Putamen (tissue), 1 donor: ENCODE measurements around the gene GLUL.

Experiments used
- DNase-seq: peaks from one replicate; pipeline ENCODE4 v3.0.0-alpha.2; 2016; ENCODE audit warnings: low spot score

Gene GLUL

DNA sequence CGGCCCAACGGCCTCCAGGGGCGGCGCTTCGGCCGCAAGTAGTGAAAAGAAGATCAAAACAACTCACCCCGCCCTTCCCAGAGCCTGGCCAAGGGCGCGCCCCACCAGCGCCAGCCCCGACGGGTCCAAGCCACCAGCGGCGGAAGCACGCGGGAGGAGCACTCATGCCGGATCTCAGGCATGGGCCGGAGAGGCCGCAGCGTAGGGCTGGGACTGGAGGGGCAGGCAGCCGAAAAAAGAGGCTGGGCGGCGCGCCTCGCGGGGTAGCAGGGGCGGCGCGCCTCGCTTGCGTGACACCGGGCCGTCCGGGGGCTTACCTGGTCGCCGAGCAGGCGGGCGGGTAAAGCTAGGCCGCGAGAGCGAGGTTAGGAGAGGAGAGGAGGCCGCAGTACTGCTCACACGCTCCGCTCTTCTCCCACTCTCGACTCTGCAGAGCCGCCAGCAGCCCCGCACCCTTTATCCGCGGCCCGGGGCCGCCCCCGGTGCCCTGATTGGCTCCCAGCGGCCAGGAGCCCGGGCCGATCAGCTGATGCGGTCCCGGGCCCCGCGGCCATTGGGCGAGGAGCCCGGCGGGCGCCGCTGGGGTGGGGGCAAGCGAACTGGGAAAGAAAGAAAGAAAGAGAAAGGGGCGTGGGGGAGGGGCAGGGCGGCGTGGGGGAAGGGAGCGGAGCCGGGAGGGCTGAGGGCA, at the start of gene GLUL:
GLUL (minus strand) TSS at position 429 of the 688 bp plus-strand sequence. CDS start 3,053 bp downstream, outside the sequence.
- DNase-seq = peak; percentile 96

DNA sequence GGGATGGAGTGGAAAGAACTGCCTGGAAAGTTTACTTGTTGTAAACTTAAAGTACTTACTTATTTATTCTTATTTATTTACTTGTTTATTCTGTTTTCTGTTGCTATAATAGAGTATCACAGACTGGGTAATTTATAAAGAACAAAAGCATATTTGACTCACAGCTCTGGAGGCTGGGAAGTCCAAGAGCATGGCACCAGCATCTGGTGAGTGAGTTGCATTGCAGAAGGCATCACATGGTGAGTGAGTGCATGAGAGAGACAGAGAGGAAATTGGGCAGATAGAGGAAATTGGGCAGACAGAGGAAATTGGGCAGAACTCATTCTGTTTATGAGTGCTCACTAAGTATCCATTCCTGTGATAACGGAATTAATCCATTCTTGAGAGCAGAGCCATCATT, 46.7 kb upstream of the GLUL start:
- DNase-seq = no peak

DNA sequence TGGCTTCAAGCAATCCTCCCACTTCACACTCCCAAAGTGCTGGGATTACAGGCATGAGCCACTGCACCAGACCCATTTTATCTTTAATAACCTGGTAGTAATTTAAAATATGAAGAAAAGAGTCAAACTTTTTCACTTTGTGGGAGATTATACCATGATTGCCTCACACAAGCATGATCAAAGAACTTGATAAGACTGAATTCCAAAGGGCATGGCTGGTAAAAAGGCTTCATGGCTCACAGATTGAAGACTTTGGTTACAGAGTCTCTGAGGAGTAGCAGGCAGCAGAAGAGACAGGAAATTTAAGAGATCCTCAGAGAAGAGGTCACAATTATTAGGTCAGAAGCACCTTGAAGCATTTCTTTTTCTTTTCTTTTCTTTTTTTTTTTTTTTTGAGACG, 42.0 kb upstream of the GLUL start:
- DNase-seq = no peak

DNA sequence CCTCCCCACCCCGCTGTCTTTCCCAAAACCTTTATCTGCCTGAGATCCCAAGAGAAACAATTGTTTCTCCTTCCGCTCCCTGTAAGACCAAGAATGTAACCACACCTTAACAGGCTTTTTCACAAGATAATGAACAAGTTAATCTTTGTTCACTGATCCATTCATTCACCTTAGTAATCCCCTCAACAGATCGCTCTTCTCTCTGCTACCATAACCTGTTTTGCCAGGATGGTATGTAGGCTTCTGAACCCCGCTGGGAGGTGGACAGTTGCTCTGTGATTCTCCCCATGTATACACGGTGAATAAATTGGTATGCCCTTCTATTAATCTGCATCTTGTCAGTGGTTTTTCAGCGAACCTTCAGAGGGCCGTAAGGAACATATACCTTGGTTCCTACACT, 39.7 kb upstream of the GLUL start:
- DNase-seq = no peak

DNA sequence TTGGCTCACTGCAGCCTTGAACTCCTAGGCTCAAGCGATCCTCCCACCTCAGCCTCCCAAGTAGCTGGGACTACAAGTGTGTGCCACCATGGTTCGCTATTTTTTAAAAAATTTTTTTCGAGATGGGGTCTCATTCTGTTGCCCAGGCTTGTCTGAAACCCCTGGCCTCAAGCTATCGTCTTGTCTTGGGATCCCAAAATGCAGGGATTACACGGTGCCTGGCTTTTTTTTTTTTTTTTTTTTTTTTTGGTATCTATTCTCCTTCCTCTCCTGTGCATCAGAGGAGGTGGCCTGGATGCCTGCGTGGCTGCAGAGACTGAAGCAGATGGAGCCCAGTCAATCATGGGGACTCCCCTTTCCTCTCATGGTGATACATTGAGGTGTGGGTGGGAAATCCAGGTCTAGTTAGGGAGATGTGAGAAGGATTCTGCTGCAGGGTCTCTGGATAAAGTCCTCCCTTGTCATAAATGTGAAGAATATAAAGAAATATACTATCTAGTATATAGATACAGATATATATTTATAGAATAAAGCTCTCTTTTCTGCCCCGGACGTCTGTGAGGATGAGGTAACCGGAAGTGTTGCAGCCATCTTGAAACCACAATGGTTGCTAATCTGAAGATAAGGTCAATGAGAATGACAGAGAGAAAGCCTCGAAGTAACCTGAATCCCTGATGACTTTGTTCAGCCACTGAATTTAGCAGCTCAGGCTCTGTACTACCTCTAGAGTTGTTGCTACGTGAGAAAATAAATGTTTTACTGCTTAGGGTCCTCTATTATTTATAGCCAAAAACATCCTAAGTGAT, 38.9 kb upstream of the GLUL start:
- DNase-seq = no peak

DNA sequence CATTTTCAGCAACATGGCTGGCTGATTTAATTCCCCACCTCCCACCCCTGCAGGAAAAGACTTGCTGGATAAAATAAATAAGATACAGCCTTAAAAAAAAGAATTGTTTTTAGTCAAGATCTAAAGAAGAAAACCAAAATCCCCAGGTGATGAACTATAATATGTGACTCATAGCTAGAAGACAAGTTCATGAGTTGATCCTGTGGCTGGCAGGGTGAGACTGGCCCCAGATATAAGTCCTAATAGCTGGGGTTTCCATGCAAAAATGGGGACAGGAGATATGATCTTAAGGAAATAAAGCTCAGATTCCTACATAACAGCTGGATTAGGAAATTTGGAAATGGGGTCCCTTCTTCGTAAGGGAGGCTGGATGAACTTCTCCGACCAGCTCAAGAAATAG, 36.5 kb upstream of the GLUL start:
- no peak for DNase-seq

DNA sequence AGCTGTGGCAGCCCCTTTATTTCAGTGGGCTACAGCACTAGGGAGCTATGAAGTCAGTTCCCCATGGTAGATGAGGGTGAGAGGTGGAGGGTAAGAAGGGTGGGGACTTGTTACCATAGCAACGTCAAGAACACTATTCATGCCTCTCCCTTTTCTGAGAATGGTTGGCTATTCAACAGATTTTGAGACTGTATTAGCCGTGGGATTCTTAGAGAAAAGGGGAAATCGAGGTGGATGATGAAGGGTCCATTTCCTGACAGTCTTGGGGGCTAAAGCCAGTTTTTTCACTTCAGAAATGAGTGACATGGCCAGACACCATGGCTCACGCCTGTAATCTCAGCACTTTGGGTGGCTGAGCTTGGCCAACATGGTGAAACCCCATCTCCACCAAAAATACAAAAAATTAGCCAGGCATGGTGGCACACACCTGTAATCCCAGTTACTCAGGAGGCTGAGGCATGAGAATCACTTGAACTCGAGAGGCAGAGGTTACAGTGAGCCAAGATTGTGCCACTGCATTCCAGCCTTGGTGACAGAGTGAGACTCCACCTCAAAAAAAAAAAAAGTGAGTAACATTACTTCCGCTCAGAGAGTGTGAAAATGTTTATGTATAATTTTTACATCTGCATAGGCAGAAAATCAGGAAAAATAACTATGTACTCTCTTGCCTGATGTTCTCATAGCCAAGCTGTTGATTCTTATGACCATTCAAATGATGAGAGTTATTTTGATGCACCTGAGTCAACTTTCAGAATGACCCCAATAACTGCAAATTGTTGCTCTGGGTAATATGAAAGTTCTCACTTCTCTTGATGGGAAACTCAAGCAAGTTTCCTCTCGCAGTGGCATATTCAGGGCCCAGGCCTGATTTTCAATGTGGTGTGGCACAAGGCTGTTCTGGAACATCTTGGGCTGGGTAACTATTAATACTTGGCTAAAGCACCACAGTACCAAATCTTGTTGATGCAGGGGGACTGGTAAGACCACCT, 35.1 kb upstream of the GLUL start:
- no peak for DNase-seq

DNA sequence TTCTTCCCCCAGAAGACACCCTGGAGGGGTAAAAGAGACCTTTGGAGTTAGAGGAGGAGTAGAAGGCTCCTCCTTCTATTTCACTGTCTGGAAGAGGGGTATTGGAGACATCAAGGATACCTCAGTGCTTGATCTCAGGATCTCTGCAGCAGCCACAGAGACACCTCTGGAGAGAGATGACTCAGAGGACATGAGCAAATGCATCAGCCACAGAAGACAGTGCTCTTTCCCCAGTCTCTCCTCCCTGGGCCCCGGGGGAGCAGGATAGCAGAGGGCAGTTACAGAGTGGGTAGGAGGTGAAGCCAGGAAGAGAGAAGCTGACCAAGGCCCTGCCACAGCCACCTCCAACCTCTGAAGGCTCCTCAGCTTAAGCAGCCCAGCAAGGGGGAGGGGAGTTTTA, 24.2 kb upstream of the GLUL start:
- DNase-seq = no peak

DNA sequence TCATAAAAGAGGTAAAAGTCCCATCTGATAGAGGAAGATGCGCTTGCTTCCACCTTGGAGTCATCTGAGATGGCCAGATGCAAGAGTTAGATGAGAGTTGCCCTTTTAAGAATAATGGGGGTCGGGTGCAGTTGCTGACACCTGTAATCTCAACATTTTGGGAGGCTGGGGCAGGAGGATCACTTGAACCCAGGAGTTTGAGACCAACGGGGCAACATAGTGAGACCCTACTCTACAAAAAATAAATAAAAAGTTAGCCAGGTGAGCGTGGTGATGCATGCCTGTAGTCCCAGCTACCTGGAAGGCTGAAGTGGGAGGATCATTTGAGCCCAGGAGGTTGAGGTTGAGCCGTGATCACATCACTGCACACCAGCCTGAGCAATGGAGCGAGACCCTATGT, 22.4 kb upstream of the GLUL start:
- no peak for DNase-seq

DNA sequence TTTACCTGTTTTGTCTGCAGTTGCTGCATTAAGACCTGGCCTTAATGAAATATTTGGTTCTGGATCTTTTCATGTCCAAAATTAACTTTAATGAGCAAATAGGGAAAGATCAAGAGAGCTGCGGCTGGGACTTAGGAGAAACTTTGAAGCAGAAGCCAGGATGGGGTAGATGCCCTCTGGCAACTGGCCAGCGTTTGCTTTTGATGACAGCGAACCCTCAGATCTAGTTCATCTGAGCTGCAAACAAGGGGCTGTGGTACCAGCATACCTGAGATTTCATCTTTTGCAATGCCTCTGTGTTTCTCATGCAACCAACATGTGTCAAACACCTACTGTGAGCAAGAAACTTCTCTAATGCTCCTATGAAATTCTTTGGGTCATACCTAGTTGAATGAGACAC, 21.9 kb upstream of the GLUL start:
- DNase-seq = no peak

DNA sequence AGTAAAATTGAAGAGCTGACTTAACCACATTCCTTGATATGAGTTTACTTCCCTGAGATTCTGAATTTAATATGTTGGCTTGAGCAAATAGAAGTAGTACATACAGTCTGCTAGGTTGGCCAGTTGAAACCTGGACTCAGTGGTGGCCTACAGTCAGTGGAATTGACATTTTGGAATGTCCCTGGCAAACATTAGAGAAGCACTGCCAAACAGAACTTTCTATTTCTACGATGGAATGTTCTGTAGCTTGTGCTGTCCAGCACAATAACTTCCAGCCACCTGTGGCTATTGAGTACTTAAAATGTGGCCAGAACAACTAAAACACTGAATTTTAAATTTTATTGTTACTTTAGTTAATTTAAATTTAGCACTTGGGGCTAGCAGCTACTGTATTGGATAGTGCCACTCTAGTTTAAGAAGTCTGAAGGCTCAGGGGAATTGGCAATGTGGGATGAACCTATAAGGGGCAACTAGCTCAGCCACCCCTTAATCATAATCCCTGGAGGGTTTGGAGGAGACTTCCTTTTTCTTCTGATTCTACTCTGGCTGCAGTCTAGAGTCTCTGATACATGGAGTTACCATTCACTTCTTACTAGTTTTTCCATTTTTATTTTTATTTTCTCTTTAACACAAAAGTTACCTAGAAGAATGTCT, 19.2 kb upstream of the GLUL start:
- no peak for DNase-seq

DNA sequence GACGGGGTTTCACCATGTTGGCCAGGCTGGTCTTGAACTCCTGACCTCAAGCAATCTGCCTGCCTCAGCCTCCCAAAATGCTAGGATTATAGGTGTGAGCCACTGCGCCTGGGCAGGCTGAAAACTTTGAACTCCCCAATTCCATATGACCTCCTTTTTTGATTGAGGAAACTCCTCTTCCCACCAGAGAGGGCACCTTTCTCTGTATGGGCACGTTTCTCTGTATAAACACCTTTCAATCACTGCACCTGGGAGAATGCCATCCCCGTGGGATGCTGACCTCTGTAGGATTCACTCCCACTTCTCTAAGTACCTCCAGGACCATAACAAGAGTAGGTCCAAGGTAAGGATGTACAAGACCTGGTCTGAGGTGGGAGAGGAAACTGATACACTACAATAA, 18.5 kb upstream of the GLUL start:
- no peak for DNase-seq

DNA sequence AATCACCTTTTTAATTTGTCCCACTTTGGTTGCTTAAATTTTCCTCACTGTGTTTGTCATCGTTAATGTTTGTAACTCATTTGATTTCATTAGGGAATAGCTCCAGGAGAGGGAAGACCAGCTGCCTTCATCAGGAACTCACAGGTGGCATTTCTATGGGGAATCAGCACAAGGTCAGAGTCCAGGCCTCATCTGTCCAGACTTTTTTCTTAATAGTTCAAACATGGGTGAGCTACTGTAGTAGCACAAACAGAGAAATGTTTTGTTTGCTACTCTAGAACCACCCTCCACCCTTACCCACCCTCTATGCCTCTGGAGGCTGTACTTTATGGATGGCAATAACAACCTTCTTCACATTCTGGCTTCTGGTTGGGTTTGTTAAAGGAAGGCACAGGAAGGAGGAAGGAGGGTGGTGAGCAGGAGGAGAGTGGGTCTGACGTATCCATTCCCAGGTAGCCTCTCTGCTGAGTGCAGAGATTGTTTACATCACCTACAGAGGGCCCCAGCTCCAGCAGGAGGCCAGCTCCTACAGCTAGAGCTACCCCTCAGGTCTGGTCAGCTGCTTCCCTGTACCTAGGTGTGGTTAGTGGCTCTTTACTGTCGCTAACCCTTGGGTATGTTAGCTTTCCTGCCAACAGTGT, 17.0 kb upstream of the GLUL start:
- DNase-seq = no peak

DNA sequence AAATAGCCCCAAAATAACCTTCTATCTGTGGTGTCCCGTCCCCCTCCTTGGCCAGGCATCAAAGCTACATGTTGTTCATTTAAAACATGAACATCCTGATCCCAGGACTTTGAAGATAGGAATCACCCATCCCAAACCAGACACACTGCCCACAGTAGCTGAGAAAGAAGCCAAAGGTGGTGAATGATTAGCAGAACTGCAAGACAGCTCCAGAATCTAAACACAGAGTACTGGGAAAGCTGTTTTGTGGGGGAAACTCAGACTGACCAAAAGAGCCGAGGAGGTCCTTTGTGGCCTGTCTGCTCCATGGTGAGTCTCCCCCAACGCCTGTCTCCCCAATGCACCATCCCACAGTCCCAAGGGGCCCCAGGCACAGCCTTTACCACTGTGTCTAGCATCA, 16.1 kb upstream of the GLUL start:
- no peak for DNase-seq

DNA sequence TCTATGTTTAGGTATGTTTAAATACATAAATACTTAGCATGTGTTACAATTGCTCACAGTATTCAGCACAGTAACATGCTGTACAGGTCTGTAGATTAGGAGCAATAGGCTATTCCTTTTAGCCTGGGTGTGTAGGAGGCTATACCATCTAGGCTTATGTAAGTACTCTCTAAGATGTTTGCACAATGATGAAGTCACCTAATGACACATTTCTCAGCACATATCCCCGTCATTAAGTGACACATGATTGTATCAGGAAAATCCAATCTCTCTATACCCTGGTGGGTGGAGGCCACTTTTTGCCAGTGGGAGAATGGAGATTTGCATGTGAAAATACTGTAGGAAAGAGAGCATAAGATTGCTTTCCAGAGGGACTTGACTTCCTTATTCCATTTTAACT, 14.4 kb upstream of the GLUL start:
- DNase-seq = no peak

DNA sequence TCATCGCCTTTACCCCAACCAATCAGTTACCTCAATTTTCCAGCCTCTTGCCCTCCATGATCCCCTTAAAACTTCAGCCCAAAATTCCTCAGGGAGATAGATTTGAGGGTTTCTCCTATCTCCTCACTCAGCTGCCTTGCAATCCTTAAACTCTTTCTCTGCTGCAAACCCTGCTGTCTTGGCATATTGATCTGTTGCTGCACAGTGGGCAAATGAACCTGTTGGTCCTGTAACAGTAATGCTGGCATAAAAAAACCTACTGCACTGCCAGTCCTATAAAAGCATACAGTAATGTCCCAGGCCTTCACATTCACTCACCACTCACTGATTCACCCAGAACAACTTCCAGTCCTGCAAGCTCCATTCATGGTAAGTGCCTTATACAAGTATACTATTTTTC, 14.0 kb upstream of the GLUL start:
- no peak for DNase-seq

DNA sequence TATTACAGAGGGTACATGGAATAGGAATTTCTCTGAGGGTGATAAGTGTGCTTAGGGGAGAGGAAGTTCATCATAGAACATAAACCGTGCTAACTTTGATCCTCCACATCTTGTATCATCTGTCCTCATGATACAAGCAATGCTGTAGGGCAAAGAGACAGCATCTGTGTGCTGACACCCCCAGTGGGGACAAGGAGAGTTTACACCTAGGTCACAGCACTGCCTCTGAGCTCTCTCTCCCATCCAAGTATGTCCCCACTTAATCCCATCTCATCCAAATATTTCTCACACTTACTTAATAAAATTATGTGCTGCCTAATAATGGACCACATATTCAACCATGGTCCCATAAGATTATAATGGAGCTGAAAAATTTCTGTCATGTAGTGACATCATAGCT, 13.2 kb upstream of the GLUL start:
- DNase-seq = no peak

DNA sequence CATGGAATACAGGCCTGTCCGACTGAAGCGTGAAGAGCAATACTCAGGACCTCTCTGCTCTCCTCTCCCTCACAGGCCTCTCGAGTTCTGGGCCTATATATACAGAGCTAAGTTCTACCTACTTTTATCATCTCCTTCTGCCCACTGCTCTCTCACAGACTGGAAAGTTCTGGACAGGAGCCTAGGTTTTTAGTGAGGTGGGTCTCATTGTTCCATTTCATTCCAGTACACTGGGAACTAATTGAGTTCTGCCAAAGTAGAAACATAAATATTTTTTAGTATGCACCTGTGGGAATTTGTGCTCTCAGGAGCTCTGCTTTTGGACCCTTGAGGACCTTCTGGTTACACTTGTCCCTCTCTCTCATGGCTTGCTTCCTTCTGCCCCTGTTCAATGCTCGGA, 9.0 kb upstream of the GLUL start, which contains the start of gene TEDDM1:
TEDDM1 (minus strand) TSS at position 101 of the 400 bp plus-strand sequence. CDS start 182 bp downstream, outside the sequence.
- DNase-seq = no peak

DNA sequence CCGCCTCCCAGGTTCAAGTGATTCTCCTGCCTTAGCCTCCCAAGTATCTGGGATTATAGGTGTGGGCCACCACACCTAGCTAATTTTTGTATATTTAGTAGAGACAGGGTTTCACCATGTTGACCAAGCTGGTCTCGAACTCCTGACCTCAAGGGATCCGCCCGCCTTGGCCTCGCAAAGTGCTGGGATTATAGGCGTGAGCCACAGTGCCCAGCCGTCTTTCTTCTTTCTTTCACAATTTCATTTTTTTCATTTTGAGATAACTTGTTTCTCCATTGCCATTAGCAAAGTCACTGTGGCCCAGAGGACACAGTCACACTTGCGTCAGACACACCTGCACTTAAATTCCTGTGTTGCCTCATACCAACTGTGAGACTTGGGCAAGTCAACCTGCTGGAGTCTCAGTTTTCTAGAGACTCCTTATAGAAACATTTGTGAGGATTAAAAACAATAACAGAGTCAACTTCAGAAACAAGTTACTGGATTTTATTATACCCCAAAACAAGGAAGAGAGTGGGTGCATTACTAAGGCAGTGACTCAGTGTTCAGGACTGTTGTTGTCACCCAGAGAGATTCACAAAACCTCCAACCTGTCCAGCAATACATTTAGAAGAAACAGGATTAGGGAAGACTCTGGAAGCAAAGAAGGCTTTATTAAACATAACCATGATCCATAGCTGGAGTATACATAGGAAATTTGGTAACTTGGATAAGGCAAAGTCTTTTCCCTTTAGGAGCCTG, 6.2 kb upstream of the GLUL start:
- DNase-seq = no peak

DNA sequence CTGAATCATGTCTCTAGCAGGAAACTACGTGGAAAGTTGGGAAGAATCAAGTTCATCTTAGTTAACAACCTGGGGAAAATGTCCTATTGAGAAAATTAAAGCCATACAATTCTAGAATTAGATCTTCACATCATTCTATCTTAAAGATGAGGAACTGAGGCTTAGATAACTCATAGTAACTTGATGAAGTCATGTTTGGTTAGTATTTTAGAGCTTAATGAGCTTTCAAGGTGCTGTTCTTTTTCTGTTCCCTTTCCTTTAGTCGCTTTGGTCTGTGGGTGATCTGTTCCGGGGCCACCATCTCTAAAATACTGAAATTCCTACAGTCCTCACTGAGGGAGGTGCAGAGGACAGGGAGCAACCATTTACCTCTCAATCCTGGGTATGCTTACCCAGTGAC, 4.3 kb upstream of the GLUL start:
- DNase-seq = no peak
